B cell (primary cell): Measurements from ENCODE around the gene ATP9A. TPM values are rescaled to one million over a fixed set of nuclear protein-coding genes. Genes with fewer than 3 reads are reported as not detected.

Experiments
- ATAC-seq: fragments of 200-7000 bp; cut with Tn5 transposase; one replicate; pipeline ENCODE4 v1.10.0; 2021; ENCODE audit warnings: low read depth, mild to moderate bottlenecking, moderate number of reproducible peaks, moderate library complexity
- CTCF ChIA-PET: fragments of 350-600 bp; sonication (Branson Sonifier 250); formaldehyde crosslinking; loops from one replicate; lab custom pipeline; 2021; ENCODE audit warnings: antibody characterized with exemption, inconsistent platforms; lab: Charles Lee
- POLR2A ChIA-PET: fragments of 350-600 bp; sonication (Branson Sonifier 250); formaldehyde crosslinking; loops from one replicate; lab custom pipeline; 2021; ENCODE audit warnings: antibody characterized with exemption; lab: Charles Lee
- DNase-seq: peaks from one replicate; pipeline ENCODE4 v3.0.0; 2013
- H2AFZ ChIP-seq: 2 replicates; pipeline ENCODE4 v1.6.1; 2012; ENCODE audit warnings: mild to moderate bottlenecking, low read depth, low read length; ENCODE audit not compliant: insufficient read depth, poor library complexity, severe bottlenecking
- H3K27ac ChIP-seq, 2 donors: 1 replicate in 1 of 2; 2 replicates in 1 of 2; pipeline ENCODE4 v1.5.1; 2012 to 2013; ENCODE audit warnings: low read length in 2 of 2, mild to moderate bottlenecking in 2 of 2, moderate library complexity in 1 of 2
- H3K27me3 ChIP-seq, 4 experiments: fragments of 200-600 bp in 1 of 4; sonication (generic) in 1 of 4; replicated peaks in 1 of 4; 1 replicate in 2 of 4; 2 replicates in 2 of 4; pipeline versions ENCODE4 v1.6.1 to v1.7.0; 2013 to 2016; ENCODE audit warnings: low read length in 3 of 4, mild to moderate bottlenecking in 2 of 4, mixed read lengths in 1 of 4, moderate library complexity in 1 of 4; ENCODE audit not compliant: insufficient read depth in 4 of 4, control insufficient read depth in 3 of 4; ENCODE audit errors: control extremely low read depth in 1 of 4
- H3K36me3 ChIP-seq, 2 experiments: replicated peaks in 1 of 2; 1 replicate in 1 of 2; 2 replicates in 1 of 2; pipeline versions ENCODE4 v1.6.1 to v1.7.1; 2013; ENCODE audit warnings: low read length in 1 of 2; ENCODE audit not compliant: insufficient read depth in 2 of 2, control insufficient read depth in 1 of 2; ENCODE audit errors: control extremely low read depth in 1 of 2, extremely low read depth in 1 of 2
- H3K4me1 ChIP-seq, 2 donors: fragments of 200-600 bp in 1 of 2; sonication (generic) in 1 of 2; 1 replicate in 1 of 2; 2 replicates in 1 of 2; pipeline versions ENCODE4 v1.5.1 to v1.6.1; 2013 to 2017; ENCODE audit warnings: low read length in 2 of 2; ENCODE audit not compliant: control insufficient read depth in 2 of 2, insufficient read depth in 2 of 2
- H3K4me2 ChIP-seq: replicated peaks from 2 replicates; pipeline ENCODE3; 2012; ENCODE audit warnings: mild to moderate bottlenecking, low read depth, low read length; ENCODE audit not compliant: poor library complexity, severe bottlenecking
- H3K4me3 ChIP-seq, 5 experiments: fragments of 200-600 bp in 1 of 5; sonication (generic) in 1 of 5; 1 replicate in 3 of 5; 2 replicates in 2 of 5; pipeline versions ENCODE4 v1.5.1 to v1.7.0; 2011 to 2016; ENCODE audit warnings: low read length in 4 of 5, mild to moderate bottlenecking in 4 of 5, low read depth in 2 of 5, control low read depth in 1 of 5, moderate library complexity in 1 of 5; ENCODE audit not compliant: insufficient read depth in 1 of 5; ENCODE audit errors: control extremely low read depth in 1 of 5, extremely low read depth in 1 of 5
- H3K79me2 ChIP-seq: fragments of 200-600 bp; sonication (generic); one replicate; pipeline ENCODE4 v1.6.0; 2016; ENCODE audit warnings: low read length; ENCODE audit not compliant: control insufficient read depth, insufficient read depth
- H3K9ac ChIP-seq: fragments of 200-600 bp; sonication (generic); 2 replicates; pipeline ENCODE4 v1.6.1; 2017; ENCODE audit warnings: mild to moderate bottlenecking, low read length, moderate library complexity
- H3K9me3 ChIP-seq, 3 donors: one replicate each; pipeline versions ENCODE4 v1.6.1 to v1.7.1; 2013; ENCODE audit warnings: low read length in 2 of 3; ENCODE audit not compliant: control insufficient read depth in 2 of 3, insufficient read depth in 1 of 3; ENCODE audit errors: control extremely low read depth in 1 of 3
- H4K20me1 ChIP-seq: 2 replicates; pipeline ENCODE4 v1.6.0; 2012; ENCODE audit warnings: mild to moderate bottlenecking, low read length; ENCODE audit not compliant: insufficient read depth, control insufficient read depth, poor library complexity, severe bottlenecking
- H3K27ac Mint-ChIP-seq: one replicate; pipeline ENCODE4 v1.8.0; 2021; ENCODE audit warnings: mixed read lengths
- H3K27me3 Mint-ChIP-seq: one replicate; pipeline ENCODE4 v1.8.0; 2021; ENCODE audit warnings: mixed read lengths
- H3K4me1 Mint-ChIP-seq: one replicate; pipeline ENCODE4 v1.8.0; 2021; ENCODE audit warnings: mixed read lengths
- H3K4me3 Mint-ChIP-seq: one replicate; pipeline ENCODE4 v1.8.0; 2021; ENCODE audit warnings: mixed read lengths
- H3K9me3 Mint-ChIP-seq: one replicate; pipeline ENCODE4 v1.8.0; 2022; ENCODE audit warnings: mixed read lengths; ENCODE audit not compliant: insufficient read depth
- CTCF ChIP-seq: fragments of 200-600 bp; IDR thresholded peaks from one replicate; pipeline ENCODE4 v1.8.0; 2022; ENCODE audit warnings: antibody characterized with exemption, mild to moderate bottlenecking
- EZH2 ChIP-seq: IDR thresholded peaks from 2 replicates; pipeline ENCODE4 v1.6.1; 2012; ENCODE audit warnings: borderline replicate concordance, low read depth, mild to moderate bottlenecking, moderate library complexity, low read length; ENCODE audit not compliant: insufficient read depth, poor library complexity, severe bottlenecking
- WGBS: methylation state at CpG from one replicate; pipeline ENCODE4 v1.1.5; 2013; ENCODE audit warnings: missing lambda C conversion rate; ENCODE audit not compliant: insufficient coverage; 5-methylcytosine and 5-hydroxymethylcytosine counted together
- intact Hi-C: fragments of 100-400 bp; cut with micrococcal nuclease; formaldehyde crosslinking; loops from one replicate; pipeline ENCODE4 v1.10.0; 2022
- polyA plus RNA-seq: library from polyadenylated mRNA; depleted of rRNA; stranded (reverse); fragments of >200 nt; gene quantifications from 2 replicates; pipeline ENCODE4 v1.2.3, GENCODE V29; 2012
- total RNA-seq, 2 donors: library from RNA; stranded (reverse); fragments of 120-200 nt in 1 of 2; gene quantifications; 1 replicate in 1 of 2; 2 replicates in 1 of 2; pipeline versions ENCODE4 v1.2.3 to v1.2.4, GENCODE V29; 2013 to 2022

ATP9A gene
- total and polyA plus RNA-seq, 2 donors (not counting 1 experiment from before 2014, with no cell fraction given) = 0.13 to 0.22 TPM

GRCh38 chr20:51637241-51637640 lies 130.9 kb downstream of the ATP9A start:
- H3K4me2 ChIP-seq = no peak overlapping the region
- no peak for ATAC-seq
- H3K4me3 ChIP-seq = no peak overlapping the region
- DNase-seq = no peak
- H3K27ac ChIP-seq = no peak overlapping the region
- no peak overlapping the region for H2AFZ ChIP-seq
- no peak overlapping the region for H3K9ac ChIP-seq
- ChIA-PET POLR2A (no interaction called here), CTCF (interaction anchor here (0.5 to 1.7 kb wide), 4 partner anchors 14 to 650 kb away, joined by 3 to 4 read pairs (median 3); no protein-coding TSS in a partner anchor)
- Mint-ChIP-seq H3K4me3 (no peak overlapping the region), H3K4me1 (peaks cover 1% of the 10 kb centered on the region), H3K9me3 (no peaks in the 10 kb centered on the region), H3K27ac (no peak overlapping the region), H3K27me3 (peaks cover 14% of the 10 kb centered on the region)
- H3K27me3 ChIP-seq = peaks cover 0 to 4% (median under 1%) of the 10 kb centered on the region in 4 experiments
- no peaks in the 10 kb centered on the region for H4K20me1 ChIP-seq
- H3K79me2 ChIP-seq = no peaks in the 10 kb centered on the region
- H3K36me3 ChIP-seq = no peaks in the 10 kb centered on the region
- H3K9me3 ChIP-seq = no peaks in the 10 kb centered on the region
- TF ChIP-seq CTCF = no peak
- TF ChIP-seq EZH2 = no peak
- 96% methylated on average over 5 of the region's 8 CpGs for WGBS
- no peaks in the 10 kb centered on the region for H3K4me1 ChIP-seq
- intact Hi-C loops = loop anchor here (5.0 kb wide), 1 partner anchor 445 kb away; no protein-coding TSS in a partner anchor

GRCh38 chr20:51636123-51636522 lies 132.1 kb downstream of the ATP9A start:
- H3K9me3 Mint-ChIP-seq = no peaks in the 10 kb centered on the region
- CTCF ChIA-PET = interaction anchor here (0.6 kb wide), 1 partner anchor 81 kb away, joined by 3 read pairs; no protein-coding TSS in a partner anchor
- Histone ChIP-seq H3K4me1 (peaks cover 0 to 1% of the 10 kb centered on the region in 2 donors), H3K27ac (no peak overlapping the region), H3K79me2 (no peaks in the 10 kb centered on the region), H3K4me2 (no peak overlapping the region), H3K9ac (no peak overlapping the region), H2AFZ (no peak overlapping the region), H4K20me1 (no peaks in the 10 kb centered on the region), H3K27me3 (peaks cover 0 to 9% (median under 1%) of the 10 kb centered on the region in 4 experiments), H3K4me3 (no peak overlapping the region), H3K9me3 (no peaks in the 10 kb centered on the region), H3K36me3 (no peaks in the 10 kb centered on the region)
- peaks cover 5% of the 10 kb centered on the region for H3K4me1 Mint-ChIP-seq
- no peak for ATAC-seq
- H3K27me3 Mint-ChIP-seq = peaks cover 23% of the 10 kb centered on the region
- POLR2A ChIA-PET = no interaction called here
- H3K27ac Mint-ChIP-seq = no peak overlapping the region
- no peak for DNase-seq
- no peak for TF ChIP-seq CTCF
- TF ChIP-seq EZH2 = no peak
- intact Hi-C loops = loop anchor here (5.0 kb wide), 1 partner anchor 446 kb away; no protein-coding TSS in a partner anchor
- no peak overlapping the region for H3K4me3 Mint-ChIP-seq
- WGBS = no CpG with 5 or more reads among the region's 8 CpGs
